Measurements from ENCODE around the gene PHF8. TPM values are rescaled to one million over a fixed set of nuclear protein-coding genes. Genes with fewer than 3 reads are reported as not detected.

Gene PHF8
- polyA plus RNA-seq, 2 of the 4 experiments (the other 2 are of a cell fraction) = 7.6 to 11.7 TPM

DNA sequence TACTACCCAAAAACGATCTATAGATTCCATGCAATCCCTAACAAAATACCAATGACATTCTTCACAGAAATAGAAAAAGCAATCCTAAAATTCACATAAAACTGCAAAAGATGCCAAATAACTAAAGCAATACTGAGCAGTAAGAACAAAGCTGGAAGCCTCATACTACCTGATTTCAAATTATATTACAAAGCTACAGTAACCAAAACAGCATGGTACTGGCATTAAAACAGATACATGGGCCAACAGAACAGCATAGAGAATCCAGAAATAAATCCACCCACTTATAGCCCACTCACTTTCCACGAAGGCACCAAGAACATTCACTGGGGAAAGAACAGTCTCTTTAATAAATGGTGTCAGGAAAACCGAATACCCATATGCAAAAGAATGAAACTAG, 74.7 kb downstream of the PHF8 start:
- WGBS (ENCODE audit: missing lambda C conversion rate) = 63% methylated on average over 3 of the region's 3 CpGs
- ATAC-seq = no peak
- ChIA-PET POLR2A (no interaction called here), CTCF (no interaction called here)
- no peak for DNase-seq (ENCODE audit: low read depth in 1 of 2, low spot score in 1 of 2)
- TF ChIP-seq MAFK (IDR thresholded peaks at IDR 0.05; ENCODE audit: partially characterized antibody) = no peak
- no peak for TF ChIP-seq FOSB (CRISPR knock-in tag; IDR thresholded peaks at IDR 0.05)
- TF ChIP-seq, protein P1, sequence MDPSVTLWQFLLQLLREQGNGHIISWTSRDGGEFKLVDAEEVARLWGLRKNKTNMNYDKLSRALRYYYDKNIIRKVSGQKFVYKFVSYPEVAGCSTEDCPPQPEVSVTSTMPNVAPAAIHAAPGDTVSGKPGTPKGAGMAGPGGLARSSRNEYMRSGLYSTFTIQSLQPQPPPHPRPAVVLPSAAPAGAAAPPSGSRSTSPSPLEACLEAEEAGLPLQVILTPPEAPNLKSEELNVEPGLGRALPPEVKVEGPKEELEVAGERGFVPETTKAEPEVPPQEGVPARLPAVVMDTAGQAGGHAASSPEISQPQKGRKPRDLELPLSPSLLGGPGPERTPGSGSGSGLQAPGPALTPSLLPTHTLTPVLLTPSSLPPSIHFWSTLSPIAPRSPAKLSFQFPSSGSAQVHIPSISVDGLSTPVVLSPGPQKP (IDR thresholded peaks at IDR 0.05; ENCODE audit: low read depth, low read length) = no peak
- no peak for TF ChIP-seq NFE2L2 (conservative IDR thresholded peaks at IDR 0.05; ENCODE audit: low read length)
- TF ChIP-seq RFX5 (IDR thresholded peaks at IDR 0.05) = no peak
- no peak for TF ChIP-seq BHLHE40 (IDR thresholded peaks at IDR 0.05; ENCODE audit: low read depth, low read length)
- TF ChIP-seq RCOR1 (IDR thresholded peaks at IDR 0.05; ENCODE audit: low read depth, low read length) = no peak
- TF ChIP-seq POLR2A (IDR thresholded peaks at IDR 0.05; ENCODE audit: low read length) = no peak
- no peak for TF ChIP-seq RARB (CRISPR knock-in tag; IDR thresholded peaks at IDR 0.05)
- no peak for TF ChIP-seq FOSL2 (IDR thresholded peaks at IDR 0.05)
- no peak for TF ChIP-seq FOSL2 (CRISPR knock-in tag; IDR thresholded peaks at IDR 0.05)
- TF ChIP-seq, protein P2, sequence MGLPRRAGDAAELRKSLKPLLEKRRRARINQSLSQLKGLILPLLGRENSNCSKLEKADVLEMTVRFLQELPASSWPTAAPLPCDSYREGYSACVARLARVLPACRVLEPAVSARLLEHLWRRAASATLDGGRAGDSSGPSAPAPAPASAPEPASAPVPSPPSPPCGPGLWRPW (IDR thresholded peaks at IDR 0.05) = no peak
- TF ChIP-seq, protein P3, sequence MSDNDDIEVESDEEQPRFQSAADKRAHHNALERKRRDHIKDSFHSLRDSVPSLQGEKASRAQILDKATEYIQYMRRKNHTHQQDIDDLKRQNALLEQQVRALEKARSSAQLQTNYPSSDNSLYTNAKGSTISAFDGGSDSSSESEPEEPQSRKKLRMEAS (IDR thresholded peaks at IDR 0.05) = no peak
- no peak for TF ChIP-seq HOXB13 (CRISPR knock-in tag; IDR thresholded peaks at IDR 0.05; ENCODE audit: low read depth)
- no peak for TF ChIP-seq CBX2 (IDR thresholded peaks at IDR 0.05; ENCODE audit: borderline replicate concordance, low read depth)
- no peak for FAIRE-seq
- Histone ChIP-seq H3K27ac (no peak overlapping the region), H3K9me3 (no peaks in the 10 kb centered on the region), H3K4me3 (no peak overlapping the region), H3K4me2 (no peak overlapping the region), H3K4me1 (no peaks in the 10 kb centered on the region)

DNA sequence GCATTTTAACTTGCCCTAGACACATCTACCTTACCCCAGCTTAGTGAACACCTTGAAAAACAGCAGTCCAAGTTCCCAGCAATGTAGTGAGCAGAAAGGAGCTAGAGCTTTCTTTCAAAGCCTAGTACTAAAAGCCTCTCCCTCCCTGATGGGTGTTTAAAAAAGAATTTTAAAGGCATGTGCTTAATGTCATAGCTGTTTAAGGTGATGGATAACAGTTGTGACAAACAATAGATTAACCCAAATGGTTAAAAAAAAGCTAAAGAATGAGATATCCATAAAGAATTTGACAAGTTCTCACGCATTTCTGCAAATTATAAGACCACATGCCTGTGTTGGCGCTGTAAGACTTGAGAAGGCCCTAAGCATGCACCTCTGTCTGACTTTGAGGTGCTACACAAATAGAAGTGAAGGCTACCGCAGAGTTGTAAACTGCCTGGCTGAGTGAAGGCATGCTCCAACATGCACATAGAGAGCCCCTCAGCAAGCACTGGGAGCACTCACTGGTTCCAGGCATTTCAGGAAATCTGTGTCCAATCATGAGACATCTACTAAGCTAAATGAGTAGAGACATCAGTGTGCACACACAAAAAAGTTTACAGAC, 94.0 kb downstream of the PHF8 start:
- Histone ChIP-seq H3K4me1 (no peaks in the 10 kb centered on the region), H3K9me3 (no peaks in the 10 kb centered on the region), H3K27ac (no peak overlapping the region), H3K4me2 (no peak overlapping the region), H3K4me3 (no peak overlapping the region)
- DNase-seq (ENCODE audit: low read depth in 1 of 2, low spot score in 1 of 2) (no peak), ATAC-seq (no peak), FAIRE-seq (no peak)
- TF ChIP-seq GATA3 (IDR thresholded peaks at IDR 0.05; ENCODE audit: borderline replicate concordance) (no peak), EHF (CRISPR knock-in tag; IDR thresholded peaks at IDR 0.05) (no peak), SMC3 (IDR thresholded peaks at IDR 0.05) (no peak), EHMT2 (IDR thresholded peaks at IDR 0.05; ENCODE audit: low read depth) (no peak), CHD2 (IDR thresholded peaks at IDR 0.05; ENCODE audit: low read length, partially characterized antibody) (no peak), POLR2AphosphoS2 (conservative IDR thresholded peaks at IDR 0.05; ENCODE audit: low read length) (no peak)
- TF ChIP-seq, protein P4, sequence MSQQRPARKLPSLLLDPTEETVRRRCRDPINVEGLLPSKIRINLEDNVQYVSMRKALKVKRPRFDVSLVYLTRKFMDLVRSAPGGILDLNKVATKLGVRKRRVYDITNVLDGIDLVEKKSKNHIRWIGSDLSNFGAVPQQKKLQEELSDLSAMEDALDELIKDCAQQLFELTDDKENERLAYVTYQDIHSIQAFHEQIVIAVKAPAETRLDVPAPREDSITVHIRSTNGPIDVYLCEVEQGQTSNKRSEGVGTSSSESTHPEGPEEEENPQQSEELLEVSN (IDR thresholded peaks at IDR 0.05; ENCODE audit: borderline replicate concordance, low read depth) = no peak
- TF ChIP-seq, protein P5, sequence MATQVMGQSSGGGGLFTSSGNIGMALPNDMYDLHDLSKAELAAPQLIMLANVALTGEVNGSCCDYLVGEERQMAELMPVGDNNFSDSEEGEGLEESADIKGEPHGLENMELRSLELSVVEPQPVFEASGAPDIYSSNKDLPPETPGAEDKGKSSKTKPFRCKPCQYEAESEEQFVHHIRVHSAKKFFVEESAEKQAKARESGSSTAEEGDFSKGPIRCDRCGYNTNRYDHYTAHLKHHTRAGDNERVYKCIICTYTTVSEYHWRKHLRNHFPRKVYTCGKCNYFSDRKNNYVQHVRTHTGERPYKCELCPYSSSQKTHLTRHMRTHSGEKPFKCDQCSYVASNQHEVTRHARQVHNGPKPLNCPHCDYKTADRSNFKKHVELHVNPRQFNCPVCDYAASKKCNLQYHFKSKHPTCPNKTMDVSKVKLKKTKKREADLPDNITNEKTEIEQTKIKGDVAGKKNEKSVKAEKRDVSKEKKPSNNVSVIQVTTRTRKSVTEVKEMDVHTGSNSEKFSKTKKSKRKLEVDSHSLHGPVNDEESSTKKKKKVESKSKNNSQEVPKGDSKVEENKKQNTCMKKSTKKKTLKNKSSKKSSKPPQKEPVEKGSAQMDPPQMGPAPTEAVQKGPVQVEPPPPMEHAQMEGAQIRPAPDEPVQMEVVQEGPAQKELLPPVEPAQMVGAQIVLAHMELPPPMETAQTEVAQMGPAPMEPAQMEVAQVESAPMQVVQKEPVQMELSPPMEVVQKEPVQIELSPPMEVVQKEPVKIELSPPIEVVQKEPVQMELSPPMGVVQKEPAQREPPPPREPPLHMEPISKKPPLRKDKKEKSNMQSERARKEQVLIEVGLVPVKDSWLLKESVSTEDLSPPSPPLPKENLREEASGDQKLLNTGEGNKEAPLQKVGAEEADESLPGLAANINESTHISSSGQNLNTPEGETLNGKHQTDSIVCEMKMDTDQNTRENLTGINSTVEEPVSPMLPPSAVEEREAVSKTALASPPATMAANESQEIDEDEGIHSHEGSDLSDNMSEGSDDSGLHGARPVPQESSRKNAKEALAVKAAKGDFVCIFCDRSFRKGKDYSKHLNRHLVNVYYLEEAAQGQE (IDR thresholded peaks at IDR 0.05) = no peak
- ChIA-PET POLR2A (no interaction called here), CTCF (no interaction called here)
- 92% methylated on average over 3 of the region's 3 CpGs for WGBS (ENCODE audit: missing lambda C conversion rate)

Measured in A549 (cell line).